ENCODE data around the gene DNAAF9. TPM values are rescaled to one million over a fixed set of nuclear protein-coding genes. Genes with fewer than 3 reads are reported as not detected.
"Not testable (repeated sequence)": the region's sequence is repeated elsewhere in the genome, so short reads cannot be mapped to it uniquely, and the experiment has no call there.

DNAAF9 gene
- total and polyA plus RNA-seq, 2 experiments from 2014 or later = 11.8 to 16.9 TPM

GRCh38 chr20:3433744-3434143, 26.3 kb upstream of the DNAAF9 start:
- DNase-seq (ENCODE audit: low read depth in 1 of 2, low spot score in 1 of 2) = no peak
- H3K4me3 ChIP-seq = no peak overlapping the region
- no peaks in the 10 kb centered on the region for H3K4me1 ChIP-seq (ENCODE audit: low read depth)
- no peak overlapping the region for H3K27ac ChIP-seq
- TF ChIP-seq CTCF (IDR thresholded peaks at IDR 0.05; ENCODE audit: low read depth, low read length) = no peak
- H3K36me3 ChIP-seq = no peaks in the 10 kb centered on the region
- H3K27me3 ChIP-seq = no peaks in the 10 kb centered on the region
- no peaks in the 10 kb centered on the region for H3K9me3 ChIP-seq (ENCODE audit: low read depth)

- DNase-seq (ENCODE audit: low read depth in 1 of 2, low spot score in 1 of 2) = no peak
- no peaks in the 10 kb centered on the region for H3K9me3 ChIP-seq (ENCODE audit: low read depth)
- no peaks in the 10 kb centered on the region for H3K36me3 ChIP-seq
- no peak for TF ChIP-seq CTCF (IDR thresholded peaks at IDR 0.05; ENCODE audit: low read depth, low read length)
- H3K27ac ChIP-seq = no peak overlapping the region
- H3K27me3 ChIP-seq = no peaks in the 10 kb centered on the region
- H3K4me3 ChIP-seq = no peak overlapping the region
- no peaks in the 10 kb centered on the region for H3K4me1 ChIP-seq (ENCODE audit: low read depth)
These were observed 25.4 kb upstream of the DNAAF9 start for GRCh38 chr20:3432844-3433243.

- Histone ChIP-seq H3K36me3 (no peaks in the 10 kb centered on the region), H3K27ac (no peak overlapping the region), H3K9me3 (ENCODE audit: low read depth) (no peaks in the 10 kb centered on the region), H3K27me3 (no peaks in the 10 kb centered on the region), H3K4me3 (no peak overlapping the region), H3K4me1 (ENCODE audit: low read depth) (no peaks in the 10 kb centered on the region)
- no peak for TF ChIP-seq CTCF (IDR thresholded peaks at IDR 0.05; ENCODE audit: low read depth, low read length)
- DNase-seq (ENCODE audit: low read depth in 1 of 2, low spot score in 1 of 2) = no peak
These were observed 23.6 kb upstream of the DNAAF9 start for GRCh38 chr20:3431109-3431508.

GRCh38 chr20:3430376-3431069, 23.1 kb upstream of the DNAAF9 start:
- DNase-seq (ENCODE audit: low read depth in 1 of 2, low spot score in 1 of 2) = no peak
- H3K27ac ChIP-seq = no peak overlapping the region
- H3K4me3 ChIP-seq = no peak overlapping the region
- no peaks in the 10 kb centered on the region for H3K27me3 ChIP-seq
- no peak for TF ChIP-seq CTCF (IDR thresholded peaks at IDR 0.05; ENCODE audit: low read depth, low read length)
- H3K4me1 ChIP-seq (ENCODE audit: low read depth) = no peaks in the 10 kb centered on the region
- H3K9me3 ChIP-seq (ENCODE audit: low read depth) = no peaks in the 10 kb centered on the region
- H3K36me3 ChIP-seq = no peaks in the 10 kb centered on the region

- DNase-seq (ENCODE audit: low read depth in 1 of 2, low spot score in 1 of 2) = not testable (repeated sequence)
These were observed 19.3 kb upstream of the DNAAF9 start for GRCh38 chr20:3426766-3427165.

GRCh38 chr20:3423126-3423525, 15.7 kb upstream of the DNAAF9 start:
- DNase-seq (ENCODE audit: low read depth in 1 of 2, low spot score in 1 of 2) = no peak
- Histone ChIP-seq H3K27me3 (no peaks in the 10 kb centered on the region), H3K9me3 (ENCODE audit: low read depth) (no peaks in the 10 kb centered on the region), H3K4me3 (no peak overlapping the region), H3K4me1 (ENCODE audit: low read depth) (no peaks in the 10 kb centered on the region), H3K27ac (no peak overlapping the region), H3K36me3 (no peaks in the 10 kb centered on the region)
- no peak for TF ChIP-seq CTCF (IDR thresholded peaks at IDR 0.05; ENCODE audit: low read depth, low read length)

More at GRCh38 chr20:3426766-3427165, 19.3 kb upstream of the DNAAF9 start:
- H3K9me3 ChIP-seq (ENCODE audit: low read depth); H3K4me3 ChIP-seq; H3K36me3 ChIP-seq; H3K4me1 ChIP-seq (ENCODE audit: low read depth); H3K27ac ChIP-seq; H3K27me3 ChIP-seq: not testable (repeated sequence)

All from cardiac muscle cell (in vitro differentiated cells and primary cell).